ENCODE data around the gene TSPAN5. TPM values are rescaled to one million over a fixed set of nuclear protein-coding genes. Genes with fewer than 3 reads are reported as not detected.

TSPAN5 gene
- total RNA-seq, 1 experiment from 2014 or later: 12.4 TPM

- Histone ChIP-seq H4K20me1 (ENCODE audit: insufficient read depth) (no peaks in the 10 kb centered on the region), H3K9me2 (ENCODE audit: insufficient read depth) (no peaks in the 10 kb centered on the region), H3K27me3 (ENCODE audit: insufficient read depth, low read depth) (no peaks in the 10 kb centered on the region), H3K4me2 (0 out of 2 replicates have a peak overlapping the region, but pooled peaks have one; percentile 11), H3K9me3 (ENCODE audit: insufficient read depth, low read depth) (no peaks in the 10 kb centered on the region; the same call in 1 of the 2 replicates), H3K4me3 (no peak overlapping the region), H3K4me1 (replicated peaks; ENCODE audit: insufficient read depth) (peaks cover 14% of the 10 kb centered on the region), H3K36me3 (ENCODE audit: low read depth) (no peaks in the 10 kb centered on the region), H3F3A (ENCODE audit: insufficient read depth, low read depth) (no peaks in the 10 kb centered on the region), H3K27ac (no peak overlapping the region), H2AFZ (no peak overlapping the region), H3K79me2 (ENCODE audit: low read depth) (no peaks in the 10 kb centered on the region)
- no peak for TF ChIP-seq EZH2 (IDR thresholded peaks at IDR 0.05; ENCODE audit: low read depth)
- ChIA-PET POLR2A (ENCODE audit: unreplicated experiment) (no interaction called here), CTCF (no interaction called here)
- no TSS peak for BruUV-seq (replicated peaks)
- no peak for DNase-seq
- intact Hi-C loops (cut with micrococcal nuclease; ENCODE audit: unreplicated experiment): no loop called here
Observed at GRCh38 chr4:98516441-98517217, 141.8 kb downstream of the TSPAN5 start.

GRCh38 chr4:98516042-98516440 lies 142.4 kb downstream of the TSPAN5 start:
- TF ChIP-seq EZH2 (IDR thresholded peaks at IDR 0.05; ENCODE audit: low read depth) (no peak), CTCF (conservative IDR thresholded peaks at IDR 0.05) (no peak)
- CTCF ChIA-PET: no interaction called here
- intact Hi-C loops (cut with micrococcal nuclease; ENCODE audit: unreplicated experiment): no loop called here
- no TSS peak for BruUV-seq (replicated peaks)
- Histone ChIP-seq H3K4me1 (replicated peaks; ENCODE audit: insufficient read depth) (peaks cover 14% of the 10 kb centered on the region), H4K20me1 (ENCODE audit: insufficient read depth) (no peaks in the 10 kb centered on the region), H3K27ac (no peak overlapping the region), H3K27me3 (ENCODE audit: insufficient read depth, low read depth) (no peaks in the 10 kb centered on the region), H3K9me3 (ENCODE audit: insufficient read depth, low read depth) (no peaks in the 10 kb centered on the region; the same call in 1 of the 2 replicates), H2AFZ (no peak overlapping the region), H3K36me3 (ENCODE audit: low read depth) (no peaks in the 10 kb centered on the region), H3K79me2 (ENCODE audit: low read depth) (no peaks in the 10 kb centered on the region), H3K9me2 (ENCODE audit: insufficient read depth) (no peaks in the 10 kb centered on the region), H3F3A (ENCODE audit: insufficient read depth, low read depth) (no peaks in the 10 kb centered on the region), H3K4me2 (0 out of 2 replicates have a peak overlapping the region, but pooled peaks have one; percentile 11), H3K4me3 (no peak overlapping the region)
- no peak for DNase-seq
- POLR2A ChIA-PET (ENCODE audit: unreplicated experiment): no interaction called here

- Histone ChIP-seq H3K9me2 (ENCODE audit: insufficient read depth) (no peaks in the 10 kb centered on the region), H3K27ac (no peak overlapping the region), H3K4me1 (replicated peaks; ENCODE audit: insufficient read depth) (peaks cover 14% of the 10 kb centered on the region), H4K20me1 (ENCODE audit: insufficient read depth) (no peaks in the 10 kb centered on the region), H3K79me2 (ENCODE audit: low read depth) (no peaks in the 10 kb centered on the region), H3K4me3 (no peak overlapping the region), H3K36me3 (ENCODE audit: low read depth) (no peaks in the 10 kb centered on the region), H3K9me3 (ENCODE audit: insufficient read depth, low read depth) (no peaks in the 10 kb centered on the region; the same call in 1 of the 2 replicates), H3F3A (ENCODE audit: insufficient read depth, low read depth) (no peaks in the 10 kb centered on the region), H3K4me2 (no peak overlapping the region), H2AFZ (no peak overlapping the region), H3K27me3 (ENCODE audit: insufficient read depth, low read depth) (no peaks in the 10 kb centered on the region)
- no peak for DNase-seq
- no TSS peak for BruUV-seq (replicated peaks)
- POLR2A ChIA-PET (ENCODE audit: unreplicated experiment): no interaction called here
- no peak for TF ChIP-seq EZH2 (IDR thresholded peaks at IDR 0.05; ENCODE audit: low read depth)
- no peak for TF ChIP-seq CTCF (conservative IDR thresholded peaks at IDR 0.05)
- CTCF ChIA-PET: no interaction called here
- intact Hi-C loops (cut with micrococcal nuclease; ENCODE audit: unreplicated experiment): no loop called here
Observed at GRCh38 chr4:98515470-98515809, 143.0 kb downstream of the TSPAN5 start.
